Epithelial cell of prostate (primary cell): ENCODE data around the gene RAB20.
A peak's percentile ranks its signal among the peaks of the same experiment; 100 is the strongest.
"Not testable (repeated sequence)": the region's sequence is repeated elsewhere in the genome, so short reads cannot be mapped to it uniquely, and the experiment has no call there.

ENCODE experiments used
- DNase-seq: peaks from one replicate; pipeline ENCODE4 v3.0.0-alpha.2; 2011; ENCODE audit warnings: low read depth, low spot score
- H3K27ac ChIP-seq: fragments of 450-650 bp; 2 replicates; pipeline ENCODE4 v1.5.1; 2017; ENCODE audit warnings: mild to moderate bottlenecking

Gene RAB20

DNA sequence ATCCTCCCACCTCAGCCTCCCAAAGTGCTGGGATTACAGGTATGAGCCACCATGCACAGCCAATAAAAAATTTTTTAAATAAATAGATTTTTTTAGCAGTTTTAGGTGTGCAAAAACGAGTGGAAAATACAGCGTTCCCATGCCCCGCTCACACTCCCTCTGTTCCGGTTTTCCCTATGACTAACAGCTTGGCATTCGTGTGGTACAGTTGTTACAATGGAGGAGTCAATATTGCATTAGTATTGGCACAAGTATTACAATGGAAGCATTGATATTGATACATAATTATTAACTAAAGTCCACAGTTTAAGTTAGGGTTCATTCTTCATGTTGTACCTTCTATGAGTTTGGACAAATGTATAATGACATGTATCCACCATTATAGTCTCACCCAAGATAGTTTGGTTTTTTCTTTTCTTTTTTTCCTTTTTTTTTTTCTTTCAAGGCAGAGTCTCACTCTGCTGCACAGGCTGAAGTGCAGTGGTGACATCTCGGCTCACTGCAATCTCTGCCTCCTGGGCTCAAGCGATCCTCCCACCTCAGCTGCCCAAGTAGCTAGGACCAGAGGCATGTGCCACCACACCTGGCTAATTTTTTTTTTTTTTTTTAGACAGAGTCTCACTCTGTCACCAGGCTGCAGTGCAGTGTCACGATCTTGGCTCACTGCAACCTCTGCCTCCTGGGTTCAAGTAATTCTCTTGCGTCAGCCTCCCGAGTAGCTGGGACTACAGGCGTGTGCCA, 15.4 kb upstream of the RAB20 start:
- no peak for DNase-seq
- H3K27ac ChIP-seq = no peak overlapping the region

- DNase-seq = no peak
- no peak overlapping the region for H3K27ac ChIP-seq
Observed at GRCh38 chr13:110576070-110576394, 14.5 kb upstream of the RAB20 start.

DNA sequence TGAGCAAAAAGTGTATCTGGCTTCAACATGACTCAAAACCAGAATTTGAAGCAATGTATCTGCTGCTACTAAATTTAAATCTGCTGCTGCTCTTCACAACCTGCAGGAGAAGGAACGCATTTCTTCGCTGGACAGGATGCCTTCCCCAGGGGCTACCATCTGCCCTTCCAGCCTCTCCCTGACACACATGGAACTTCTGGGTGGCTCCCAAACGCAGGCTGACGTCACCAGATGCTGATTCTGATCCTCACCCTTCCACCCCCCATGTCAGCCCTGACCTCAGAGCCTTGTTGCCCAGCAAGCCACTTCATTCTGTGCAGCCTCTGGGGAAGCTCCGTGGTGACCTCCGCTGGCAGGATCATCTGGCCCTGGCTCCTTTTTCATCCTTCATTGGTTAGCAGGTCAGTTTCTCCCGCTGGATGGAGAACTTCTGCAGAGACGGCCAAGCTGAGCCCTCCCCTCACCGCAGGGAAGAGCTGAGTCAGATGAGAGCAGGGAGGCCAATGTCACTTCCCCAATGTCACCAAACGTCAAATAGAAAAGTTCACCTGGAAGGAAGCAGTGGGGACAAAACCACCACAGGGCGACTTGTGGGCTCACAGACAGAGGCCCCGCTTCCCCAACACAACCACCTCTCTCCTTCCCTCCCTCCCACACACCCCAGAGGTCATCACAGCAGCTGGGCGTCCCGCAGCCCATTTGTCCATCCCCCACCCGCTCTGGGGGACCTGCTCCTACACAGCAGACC, 14.0 kb upstream of the RAB20 start:
- no peak overlapping the region for H3K27ac ChIP-seq
- DNase-seq = no peak

GRCh38 chr13:110574161-110574560, 12.6 kb upstream of the RAB20 start:
- H3K27ac ChIP-seq = no peak overlapping the region
- no peak for DNase-seq

GRCh38 chr13:110572778-110573118, 11.2 kb upstream of the RAB20 start:
- H3K27ac ChIP-seq = no peak overlapping the region
- DNase-seq = no peak

DNA sequence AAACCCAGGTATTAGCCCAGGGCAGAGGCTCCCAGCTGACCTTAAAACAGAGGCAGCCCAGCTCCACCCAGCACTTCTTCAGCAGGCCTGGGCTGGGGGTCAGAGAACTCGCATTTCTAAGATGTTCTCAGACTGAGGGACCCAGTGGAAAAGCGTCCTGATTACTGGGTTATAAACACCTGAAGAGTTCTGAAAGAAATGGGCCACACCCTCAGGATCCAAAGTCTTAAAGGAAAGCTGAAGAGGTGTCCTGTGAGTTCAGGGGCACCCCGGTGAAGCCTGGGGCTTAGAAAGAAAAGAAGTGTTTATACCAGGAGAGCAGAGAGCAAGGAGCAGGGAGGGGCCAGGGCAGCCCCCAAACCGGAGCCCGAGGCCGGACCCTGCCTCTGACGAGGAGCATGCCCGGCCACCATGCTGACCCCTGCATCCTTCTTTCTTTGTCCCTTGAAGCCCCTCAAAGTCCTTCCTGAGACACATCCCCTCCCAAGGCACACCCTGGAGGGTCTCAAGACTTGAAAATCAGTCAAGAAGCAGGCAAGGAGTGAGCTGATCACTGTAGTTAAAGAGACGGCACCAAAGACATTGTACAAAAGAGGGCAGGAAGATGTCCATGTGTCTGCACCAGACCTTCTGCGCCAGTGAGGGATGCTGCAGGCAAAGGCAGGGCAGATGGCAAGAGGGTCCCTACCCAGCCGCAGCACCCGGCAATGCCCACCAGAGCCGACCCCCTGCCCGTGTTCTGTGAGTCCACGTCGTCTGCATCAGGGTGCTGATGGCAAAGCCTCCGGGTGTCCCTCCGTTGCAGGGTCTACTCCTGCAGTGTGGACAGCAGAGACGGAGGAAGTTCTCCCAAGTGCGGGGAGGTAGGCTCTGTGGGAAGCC, 10.6 kb upstream of the RAB20 start:
- no peak for DNase-seq
- no peak overlapping the region for H3K27ac ChIP-seq

GRCh38 chr13:110570886-110571285, 9.4 kb upstream of the RAB20 start:
- DNase-seq = no peak

DNA sequence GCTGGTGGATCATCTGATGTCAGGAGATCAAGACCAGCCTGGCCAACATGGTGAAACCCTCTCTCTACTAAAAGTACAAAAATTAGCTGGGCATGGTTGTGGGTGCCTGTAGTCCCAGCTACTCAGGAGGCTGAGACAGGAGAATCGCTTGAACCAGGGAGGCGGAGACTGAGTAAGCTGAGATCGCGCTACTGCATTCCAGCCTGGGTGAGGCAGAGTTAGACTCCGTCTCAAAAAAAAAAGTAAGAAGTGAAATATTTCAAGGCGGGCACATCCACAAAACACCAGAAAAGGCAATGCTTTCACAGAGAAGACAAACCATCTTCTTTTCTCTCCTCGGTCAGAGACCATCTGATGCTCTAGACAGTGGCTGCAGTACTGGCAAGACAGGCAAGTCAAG, 8.4 kb upstream of the RAB20 start:
- H3K27ac ChIP-seq, DNase-seq: not testable (repeated sequence)

More at GRCh38 chr13:110570886-110571285, 9.4 kb upstream of the RAB20 start:
- no peak overlapping the region for H3K27ac ChIP-seq

- DNase-seq = no peak
- H3K27ac ChIP-seq = no peak overlapping the region
Observed at GRCh38 chr13:110568612-110569011, 7.1 kb upstream of the RAB20 start.

DNA sequence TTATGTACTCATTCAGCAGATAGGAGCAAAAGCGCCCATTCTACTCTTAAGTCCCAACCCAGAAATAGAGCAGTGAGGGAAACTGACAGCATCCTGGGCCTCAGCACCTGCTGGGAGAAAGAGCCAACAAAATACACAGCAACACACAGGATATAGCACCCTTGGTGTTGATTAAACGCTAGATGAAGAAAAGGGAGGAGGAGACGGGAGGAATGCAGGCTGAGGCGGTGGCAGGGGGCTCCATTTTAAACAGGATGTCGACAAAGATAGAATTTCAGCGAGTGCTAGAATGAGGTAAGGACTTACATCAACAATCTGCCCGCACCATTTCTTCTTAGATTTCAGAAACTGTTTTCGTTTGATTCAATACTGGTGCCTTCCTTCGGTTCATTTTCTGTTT, 4.6 kb upstream of the RAB20 start:
- no peak for DNase-seq
- H3K27ac ChIP-seq = no peak overlapping the region

GRCh38 chr13:110565296-110565695, 3.8 kb upstream of the RAB20 start:
- no peak overlapping the region for H3K27ac ChIP-seq
- no peak for DNase-seq

DNA sequence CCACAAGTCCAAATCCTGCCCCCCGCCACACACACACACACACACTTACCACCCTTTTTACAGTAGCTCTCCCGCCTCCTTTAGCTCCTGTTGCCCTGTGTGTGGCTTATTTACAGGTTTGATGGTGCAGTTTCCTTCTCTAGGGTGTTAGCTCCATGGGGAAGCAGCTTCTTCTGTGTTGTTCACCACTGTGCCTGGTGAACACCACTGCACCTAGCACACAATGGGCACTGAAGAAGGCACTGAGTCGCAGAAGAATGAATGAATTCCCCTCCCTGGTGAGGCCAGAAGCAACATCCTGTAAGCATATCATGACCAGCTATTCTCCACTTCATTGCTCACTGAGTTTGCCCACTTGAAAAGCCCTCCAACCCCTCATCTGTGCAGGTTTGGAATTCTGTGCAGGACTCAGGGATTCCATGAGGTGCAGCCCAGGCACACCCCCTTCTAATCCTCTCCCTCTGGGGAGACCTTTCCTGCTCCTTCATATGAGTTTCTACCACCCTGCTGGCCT, 3.0 kb upstream of the RAB20 start:
- H3K27ac ChIP-seq = no peak overlapping the region
- no peak for DNase-seq

DNA sequence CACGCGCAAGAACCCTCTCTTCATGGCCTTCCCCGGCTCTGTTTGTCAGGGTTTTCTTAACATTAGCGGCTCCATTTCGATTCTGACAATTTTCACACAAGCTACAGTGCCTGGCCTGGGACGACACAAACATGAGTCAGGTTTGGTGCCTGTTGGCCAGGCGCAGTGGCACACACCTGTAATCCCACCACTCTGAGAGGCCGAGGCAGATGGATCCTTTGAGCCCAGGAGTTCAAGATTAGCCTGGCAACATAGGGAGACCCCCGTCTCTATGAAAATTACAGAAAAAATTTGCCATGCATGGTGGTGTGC, 1.9 kb upstream of the RAB20 start:
- DNase-seq = no peak
- H3K27ac ChIP-seq = no peak overlapping the region

DNA sequence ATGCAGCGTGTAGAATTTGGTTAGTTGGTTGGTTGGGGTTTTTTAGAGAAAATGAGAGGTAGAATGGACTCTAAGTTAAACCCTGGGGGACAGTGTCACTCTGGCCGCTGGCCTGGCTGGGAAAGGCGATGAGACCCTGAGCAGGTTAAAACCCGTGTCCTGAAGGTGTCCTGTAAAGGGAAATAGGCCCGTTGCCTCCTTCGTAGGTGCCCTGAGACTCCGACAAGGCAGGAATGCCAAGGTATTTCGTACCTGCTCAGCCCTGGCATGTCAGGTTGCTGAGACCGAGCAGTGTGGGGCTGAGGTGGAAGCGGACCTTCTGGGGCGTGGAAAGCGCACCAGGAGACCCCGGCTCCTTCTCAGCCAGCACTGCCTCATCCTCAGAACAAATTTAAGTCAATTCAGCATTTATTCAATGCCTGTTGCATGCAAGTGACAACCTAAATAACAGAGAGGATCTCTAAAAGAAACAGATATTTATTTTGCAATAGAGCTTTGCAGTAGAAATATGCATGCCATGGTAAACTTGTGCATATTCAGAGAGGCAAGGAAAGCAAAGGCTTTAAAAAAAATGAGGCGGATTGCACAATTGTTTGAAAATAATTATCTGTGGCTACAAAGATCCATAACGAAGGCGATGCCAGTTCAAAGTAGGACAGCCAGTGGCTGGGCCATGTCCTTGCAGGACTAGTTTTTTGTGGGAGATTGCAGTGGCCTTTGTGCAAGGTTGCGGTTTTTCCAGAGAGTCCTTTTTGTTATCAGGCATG, 1.4 kb upstream of the RAB20 start:
- no peak for DNase-seq
- no peak overlapping the region for H3K27ac ChIP-seq

GRCh38 chr13:110562036-110562597, 595 bp upstream of the RAB20 start:
- H3K27ac ChIP-seq = peak overlapping the region; percentile 69
- DNase-seq = no peak

- DNase-seq = no peak
- peak overlapping the region; percentile 69 for H3K27ac ChIP-seq
Observed at GRCh38 chr13:110560601-110561343, 750 bp downstream of the RAB20 start.

- peak overlapping the region; percentile 69 for H3K27ac ChIP-seq
- no peak for DNase-seq
Observed at GRCh38 chr13:110559986-110560385, 1.5 kb downstream of the RAB20 start.

DNA sequence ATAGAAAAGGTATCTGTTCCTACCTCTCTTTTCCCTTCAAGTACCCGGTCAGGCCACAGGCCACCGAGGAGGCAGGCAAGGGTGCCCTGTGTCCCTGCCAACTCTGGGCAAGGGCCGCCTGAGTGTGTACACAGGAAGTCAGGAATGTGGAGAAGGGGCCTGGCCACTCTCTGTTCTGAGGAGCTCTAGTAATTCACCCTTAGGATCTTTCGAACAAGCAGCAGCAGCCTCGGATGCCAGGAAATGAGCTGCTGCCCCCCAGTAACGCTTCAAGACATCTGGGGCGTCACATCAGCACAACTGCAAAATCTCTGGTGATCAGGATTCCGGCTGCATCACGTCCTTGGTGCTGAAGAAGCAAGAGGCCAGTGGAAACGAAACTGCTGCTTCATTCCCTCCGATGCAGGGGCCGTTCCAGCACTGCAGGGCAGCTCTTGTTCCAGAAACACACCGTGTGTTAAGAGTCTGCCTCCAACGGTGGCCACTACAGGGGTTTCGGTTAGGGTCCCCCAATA, 2.0 kb downstream of the RAB20 start:
- peak overlapping the region; percentile 69 for H3K27ac ChIP-seq
- no peak for DNase-seq
